ENCODE results near the gene TMEM9B.
"Not testable (repeated sequence)": the region's sequence is repeated elsewhere in the genome, so short reads cannot be mapped to it uniquely, and the experiment has no call there.

The TMEM9B gene

GRCh38 chr11:8971196-8971923, 7.1 kb upstream of the TMEM9B start:
- no peak for DNase-seq

- DNase-seq = no peak
Measured at GRCh38 chr11:8967184-8967583, 2.9 kb upstream of the TMEM9B start.

GRCh38 chr11:8963569-8964323, 496 bp downstream of the TMEM9B start:
- DNase-seq = peak; percentile 73

GRCh38 chr11:8962841-8963240, 1.4 kb downstream of the TMEM9B start:
- DNase-seq = no peak

GRCh38 chr11:8961401-8961800, 2.8 kb downstream of the TMEM9B start:
- DNase-seq = no peak

GRCh38 chr11:8959546-8960166, 4.6 kb downstream of the TMEM9B start:
- DNase-seq = no peak

GRCh38 chr11:8956860-8957259, 7.4 kb downstream of the TMEM9B start:
- no peak for DNase-seq

GRCh38 chr11:8948886-8949285, 15.4 kb downstream of the TMEM9B start:
- DNase-seq = no peak

- no peak for DNase-seq
Measured at GRCh38 chr11:8947230-8947943, 16.9 kb downstream of the TMEM9B start.

- DNase-seq = no peak
Measured at GRCh38 chr11:8942518-8943066, 21.6 kb downstream of the TMEM9B start, which contains the start of gene ASCL3. Gene ASCL3 (minus strand): TSS chr11:8943016. CDS start chr11:8938161, 4,855 bp downstream.

GRCh38 chr11:8941341-8942103, 22.7 kb downstream of the TMEM9B start:
- DNase-seq = no peak

- no peak for DNase-seq
Measured at GRCh38 chr11:8937659-8938058, 26.6 kb downstream of the TMEM9B start.

- DNase-seq = no peak
Measured at GRCh38 chr11:8937159-8937558, 27.1 kb downstream of the TMEM9B start.

- DNase-seq = not testable (repeated sequence)
Measured at GRCh38 chr11:8935789-8936188, 28.5 kb downstream of the TMEM9B start.

GRCh38 chr11:8934742-8935488, 29.3 kb downstream of the TMEM9B start:
- DNase-seq = no peak

- no peak for DNase-seq
Measured at GRCh38 chr11:8933931-8934330, 30.3 kb downstream of the TMEM9B start.

- DNase-seq = no peak
Measured at GRCh38 chr11:8932564-8933180, 31.6 kb downstream of the TMEM9B start, which contains the start of gene C11orf16. Gene C11orf16 (minus strand): TSS chr11:8932947. CDS start chr11:8932308, 639 bp downstream.

GRCh38 chr11:8930456-8931175, 33.6 kb downstream of the TMEM9B start:
- DNase-seq = no peak

- no peak for DNase-seq
Measured at GRCh38 chr11:8928981-8929615, 35.1 kb downstream of the TMEM9B start.
